NT2/D1 (cell line): ENCODE results near the gene ABCB9.

Experiments used
- YY1 ChIP-seq: IDR thresholded peaks from 2 replicates; pipeline ENCODE4 v1.6.1; 2011; ENCODE audit not compliant: insufficient read length, insufficient read depth
- ZNF274 ChIP-seq: IDR thresholded peaks from 2 replicates; pipeline ENCODE4 v1.6.1; 2011; ENCODE audit warnings: mild to moderate bottlenecking, low read depth, low read length

- no peak for TF ChIP-seq YY1
- TF ChIP-seq ZNF274 = no peak
Observed at GRCh38 chr12:122965321-122965751, 927 bp downstream of the ABCB9 start.
